HG02943 (cell line): ENCODE data around the gene SYT13.

Experiments
- ATAC-seq: cut with Tn5 transposase; IDR thresholded peaks from one replicate; pipeline ENCODE4 v1.9.1; 2021; ENCODE audit warnings: mild to moderate bottlenecking, low read depth, moderate library complexity; ENCODE audit not compliant: unreplicated experiment

The SYT13 gene, protein sequence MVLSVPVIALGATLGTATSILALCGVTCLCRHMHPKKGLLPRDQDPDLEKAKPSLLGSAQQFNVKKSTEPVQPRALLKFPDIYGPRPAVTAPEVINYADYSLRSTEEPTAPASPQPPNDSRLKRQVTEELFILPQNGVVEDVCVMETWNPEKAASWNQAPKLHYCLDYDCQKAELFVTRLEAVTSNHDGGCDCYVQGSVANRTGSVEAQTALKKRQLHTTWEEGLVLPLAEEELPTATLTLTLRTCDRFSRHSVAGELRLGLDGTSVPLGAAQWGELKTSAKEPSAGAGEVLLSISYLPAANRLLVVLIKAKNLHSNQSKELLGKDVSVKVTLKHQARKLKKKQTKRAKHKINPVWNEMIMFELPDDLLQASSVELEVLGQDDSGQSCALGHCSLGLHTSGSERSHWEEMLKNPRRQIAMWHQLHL

DNA sequence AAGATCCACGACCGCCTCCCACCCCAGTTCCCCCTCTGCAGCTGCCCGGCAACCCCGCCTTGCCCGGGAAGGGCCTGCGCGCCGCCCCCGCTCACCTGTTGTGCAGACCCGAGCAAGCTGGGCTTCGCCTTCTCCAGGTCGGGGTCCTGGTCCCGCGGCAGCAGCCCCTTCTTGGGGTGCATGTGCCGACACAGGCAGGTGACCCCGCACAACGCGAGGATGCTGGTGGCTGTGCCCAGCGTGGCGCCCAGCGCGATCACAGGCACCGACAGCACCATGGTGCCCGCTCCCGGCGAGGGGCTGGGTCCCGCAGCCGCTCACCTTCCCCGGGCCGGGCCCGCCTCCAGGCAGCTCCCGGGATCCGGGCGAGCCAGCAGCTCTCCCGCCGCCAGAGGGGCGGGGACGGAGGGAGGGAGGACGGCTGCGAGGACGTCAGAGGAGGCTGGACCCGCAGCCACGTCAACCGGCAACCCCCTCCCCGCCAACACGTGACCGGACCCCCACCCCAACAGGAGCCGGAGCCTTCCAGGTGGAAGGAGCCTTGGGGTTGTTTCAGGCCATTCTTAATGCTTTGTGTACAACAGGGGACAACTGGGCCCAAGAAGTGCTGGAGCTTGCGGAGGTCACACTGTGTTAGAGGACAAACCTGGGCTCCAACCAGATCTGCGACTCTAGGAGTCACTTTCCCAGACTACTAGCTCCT lies at the start of gene SYT13:
TSS of gene SYT13 (minus strand) at position 412 of the 703 bp plus-strand sequence. CDS start at position 278, 134 bp downstream.
- ATAC-seq, result no peak

DNA sequence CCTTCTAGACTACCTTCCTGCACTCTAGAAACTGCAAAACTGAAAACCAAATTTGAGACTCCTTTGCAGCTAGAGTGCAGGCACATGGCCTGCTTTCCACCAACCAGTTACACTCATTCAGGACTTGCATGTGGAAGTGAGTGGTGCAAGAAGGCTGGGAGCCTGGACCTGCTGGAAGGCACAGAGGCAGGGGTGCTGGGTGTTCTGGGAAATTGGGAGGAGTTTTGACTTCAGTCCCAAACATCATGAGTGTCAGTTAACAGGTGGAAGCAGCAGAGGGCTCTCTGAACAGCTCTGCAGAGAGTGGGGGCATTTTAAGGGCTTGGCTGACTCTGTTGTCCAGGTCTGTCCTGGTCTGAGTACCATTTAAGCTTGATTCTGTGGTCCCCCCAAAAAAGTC lies 49.3 kb upstream of the SYT13 start:
- ATAC-seq, result no peak

DNA sequence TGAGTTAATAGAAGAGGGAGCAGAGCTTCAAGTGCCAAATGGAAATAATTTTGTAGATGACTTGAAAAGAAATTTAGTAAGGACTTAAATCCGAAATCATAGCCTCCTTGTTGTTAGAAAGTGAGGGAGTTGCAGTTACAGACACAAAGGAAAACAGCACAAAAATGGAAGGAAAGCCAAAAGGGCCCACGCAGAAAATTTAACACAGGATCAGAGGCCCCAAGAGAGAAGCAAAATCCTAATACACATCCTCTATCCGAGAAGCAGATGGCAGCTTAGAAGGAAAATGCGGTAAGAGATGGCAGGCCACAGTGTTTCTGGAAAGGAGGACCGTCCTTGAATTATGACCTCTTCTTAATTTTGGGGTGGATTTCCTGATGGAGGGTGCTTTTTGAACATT lies 48.7 kb upstream of the SYT13 start:
- ATAC-seq, result no peak

DNA sequence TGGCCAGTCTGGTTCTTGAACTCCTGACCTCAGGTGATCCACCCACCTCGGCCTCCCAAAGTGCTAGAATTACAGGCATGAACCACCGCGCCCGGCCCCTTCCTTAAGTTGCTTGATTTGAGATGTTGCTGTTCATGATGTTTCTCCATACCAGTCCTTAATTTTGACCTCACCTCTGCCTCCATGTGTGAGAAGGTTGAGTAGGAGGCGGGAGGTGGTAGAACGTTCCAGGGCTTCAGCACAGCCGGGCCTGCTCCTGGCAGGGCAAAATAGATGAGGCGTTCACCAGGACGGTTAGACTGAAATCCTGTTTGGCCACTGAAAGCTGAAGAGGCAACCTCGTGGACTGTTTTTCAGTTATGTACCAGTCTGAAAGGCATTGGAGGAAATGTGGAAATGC lies 48.3 kb upstream of the SYT13 start:
- no peak for ATAC-seq

DNA sequence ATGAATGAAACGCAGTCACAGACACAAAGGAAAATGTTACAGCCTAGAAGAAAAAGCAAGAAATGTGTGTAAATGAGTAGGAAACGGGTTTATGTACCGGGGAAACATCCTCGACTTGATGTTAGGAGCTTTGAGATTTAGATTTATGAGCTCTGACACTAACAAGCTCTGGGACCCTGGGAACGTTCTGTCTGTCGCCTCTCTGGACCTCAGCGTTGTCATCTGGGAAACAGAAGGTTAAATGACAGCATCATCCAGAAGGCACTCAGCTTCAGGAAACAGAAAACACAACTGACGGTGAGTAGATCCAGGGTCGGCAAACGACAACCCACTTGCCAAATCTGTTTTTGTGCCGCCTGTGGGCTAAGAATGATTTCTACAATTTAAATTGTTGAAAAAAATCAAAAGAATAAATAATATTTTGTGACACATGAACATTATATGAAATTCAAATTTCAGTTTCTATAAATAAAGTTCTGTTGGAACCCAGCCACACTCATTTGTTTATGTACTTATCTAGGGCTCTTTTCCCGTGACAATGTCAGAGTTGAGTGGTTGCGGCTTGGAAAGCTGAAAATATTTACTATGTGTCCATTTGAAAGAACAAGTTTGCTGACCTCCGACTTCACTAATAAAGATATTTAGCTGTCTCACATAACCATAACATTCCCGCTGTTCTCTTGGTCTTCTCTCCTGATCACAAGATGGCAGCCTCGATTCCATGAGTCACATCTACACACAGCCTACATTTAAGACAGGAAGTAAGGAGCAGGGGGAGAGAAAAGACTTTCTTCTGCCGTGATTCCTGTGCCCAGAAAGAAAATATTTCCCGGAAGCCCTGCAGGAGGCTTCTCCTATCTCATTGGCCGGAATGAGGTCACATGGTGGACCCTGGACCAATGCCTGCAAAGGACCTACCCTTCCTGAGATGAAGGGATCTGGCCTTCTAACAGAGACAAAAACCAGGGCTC lies 47.1 kb upstream of the SYT13 start:
- ATAC-seq, result no peak

DNA sequence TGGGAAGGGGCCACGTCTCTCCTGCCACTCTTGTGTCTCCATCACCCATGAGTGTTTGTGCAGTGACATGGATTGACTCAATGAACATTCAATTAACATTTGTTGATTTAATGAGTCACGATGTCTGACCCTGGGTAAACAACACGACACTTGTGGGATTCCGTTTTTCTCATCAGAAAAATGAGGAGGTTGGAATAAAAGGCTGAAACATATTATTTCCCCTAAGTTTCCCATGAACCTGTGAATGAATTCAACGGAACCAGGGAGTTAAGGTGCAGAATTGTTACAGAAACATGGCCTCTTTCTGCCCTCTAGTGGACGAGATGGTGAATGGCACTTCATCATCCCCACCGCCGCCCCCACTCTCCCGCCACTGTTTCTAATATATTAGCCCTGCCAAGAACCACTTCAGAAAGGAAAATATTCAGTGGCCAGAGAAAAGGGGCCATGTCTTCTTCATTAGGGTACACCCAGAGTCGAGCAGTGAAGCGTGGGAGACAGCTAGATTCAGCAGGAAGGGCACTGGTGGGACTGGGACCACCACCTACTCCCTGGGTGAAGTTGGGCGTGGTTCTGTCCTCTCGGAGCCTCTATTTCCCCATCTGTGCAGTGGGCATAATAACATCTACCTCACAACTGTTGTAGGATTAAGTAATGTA lies 46.3 kb upstream of the SYT13 start:
- ATAC-seq, result no peak

DNA sequence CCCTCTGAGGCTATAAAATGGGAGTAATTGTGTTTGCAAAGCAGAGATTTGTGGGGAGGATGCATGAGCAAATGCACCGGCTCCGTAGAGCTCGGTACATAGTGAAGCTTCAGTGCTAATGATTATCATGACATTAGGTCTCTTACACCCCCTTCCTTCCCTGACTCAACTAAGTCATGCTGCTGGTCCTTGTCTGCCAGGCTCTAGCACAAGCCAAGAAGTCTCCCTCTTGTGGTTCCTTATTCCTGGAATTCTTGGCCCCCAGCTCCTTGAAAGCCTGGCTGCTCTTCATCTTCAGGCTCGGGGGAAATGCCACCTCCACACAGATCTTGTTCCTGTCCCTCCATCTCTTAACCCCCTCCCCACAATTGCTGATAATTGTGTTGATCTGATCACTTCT lies 45.7 kb upstream of the SYT13 start:
- no peak for ATAC-seq

DNA sequence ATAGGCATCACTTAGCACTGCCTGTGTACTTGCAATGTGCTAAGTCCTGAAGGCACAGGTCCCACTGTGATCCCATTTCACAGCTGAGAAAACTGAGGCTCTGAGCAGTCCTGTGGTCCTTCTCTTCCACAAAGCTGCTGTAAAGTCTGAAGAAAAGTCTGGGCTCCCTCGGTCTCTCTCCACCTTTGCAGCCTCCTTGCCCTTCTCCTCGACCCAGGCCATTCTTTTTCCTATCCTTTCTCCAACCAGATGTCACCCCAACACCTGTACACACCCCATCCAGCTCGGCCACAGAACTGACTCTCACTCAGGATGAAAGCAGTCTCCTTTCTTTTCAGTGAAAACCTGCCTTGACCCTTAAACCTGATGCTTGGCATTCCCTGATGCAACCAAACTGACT lies 42.6 kb upstream of the SYT13 start:
- ATAC-seq, result no peak

DNA sequence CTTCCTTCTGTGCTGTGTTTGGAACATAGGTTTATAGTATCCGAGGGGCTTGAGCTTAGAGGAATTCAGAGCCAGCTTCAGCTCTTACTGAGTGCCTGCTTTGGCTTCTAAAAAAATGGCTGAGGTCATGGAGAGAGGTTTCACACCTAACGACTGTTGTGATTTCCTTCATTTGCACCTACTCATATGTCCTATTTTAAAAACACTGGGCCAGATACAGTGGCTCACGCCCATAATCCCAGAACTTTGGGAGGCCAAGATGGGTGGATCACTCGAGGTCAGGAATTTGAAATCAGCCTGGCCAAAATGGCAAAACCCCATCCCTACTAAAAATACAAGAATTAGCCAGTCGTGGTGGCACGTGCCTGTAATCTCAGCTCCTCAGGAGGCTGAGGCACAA lies 38.3 kb upstream of the SYT13 start:
- ATAC-seq, result no peak

DNA sequence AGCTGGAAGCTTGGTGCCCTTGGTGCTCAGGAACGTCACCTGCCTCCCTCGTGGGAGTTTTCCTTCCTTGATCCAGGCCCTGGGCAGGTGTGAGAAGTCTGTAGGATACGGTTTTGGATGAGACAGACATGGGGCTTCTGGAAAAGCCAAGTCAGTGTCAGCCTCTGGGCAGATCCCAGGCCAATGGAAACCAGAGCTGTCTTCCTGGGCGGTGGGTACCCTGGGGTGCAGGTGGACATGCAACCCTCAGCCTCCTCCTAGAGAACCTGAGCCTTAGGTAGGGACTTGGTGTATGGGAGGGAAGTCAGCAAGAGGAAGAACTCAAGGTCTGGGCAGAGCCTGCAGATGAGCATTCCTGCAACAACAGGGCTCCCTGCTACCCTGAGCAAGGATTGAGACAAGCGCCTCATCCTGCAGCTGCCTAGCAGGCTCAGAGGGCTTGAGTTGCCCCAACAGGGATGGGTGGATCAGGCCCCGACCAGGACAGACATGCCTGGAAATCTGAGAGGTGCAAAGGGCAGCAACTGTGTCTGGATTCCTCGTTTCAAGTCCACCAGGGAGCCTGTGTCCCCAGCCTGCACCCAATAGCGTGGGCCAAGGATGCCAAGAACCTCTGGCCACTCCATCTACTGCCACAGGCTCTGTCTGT lies 37.6 kb upstream of the SYT13 start:
- ATAC-seq, result no peak

DNA sequence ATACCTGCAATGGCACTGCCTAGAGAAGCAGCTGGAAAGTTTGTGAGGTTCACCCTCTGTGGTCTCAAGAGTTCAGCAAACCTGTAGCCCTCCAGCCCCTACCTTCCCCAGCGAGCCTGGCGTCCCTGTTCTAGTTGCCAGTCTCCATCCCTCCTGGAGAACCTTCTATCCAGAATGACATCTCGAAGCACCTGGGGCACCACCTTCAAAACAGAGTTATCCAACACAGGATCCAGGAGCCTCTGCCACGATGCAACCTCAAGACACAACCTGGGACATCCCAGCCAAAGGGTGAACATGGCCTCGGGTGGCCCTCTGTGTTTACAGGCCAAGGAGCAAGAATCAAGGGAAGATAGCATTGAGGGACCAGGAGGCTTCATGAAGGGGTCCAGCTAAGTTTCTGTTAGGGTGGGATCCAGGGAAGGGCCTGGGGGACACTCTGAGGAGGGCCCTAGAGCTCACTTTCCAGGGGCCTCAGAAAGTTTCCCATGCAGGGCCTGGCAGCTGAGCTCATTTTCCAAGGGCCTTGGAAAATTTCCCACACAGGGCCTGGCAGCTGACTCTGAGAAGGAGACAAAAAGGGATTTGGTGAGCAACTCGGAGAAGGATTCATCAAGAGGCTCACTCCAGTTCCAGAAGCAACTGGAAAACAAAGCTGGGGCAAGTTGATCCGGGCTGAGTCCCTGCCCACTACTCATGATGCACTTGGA lies 36.9 kb upstream of the SYT13 start:
- no peak for ATAC-seq

DNA sequence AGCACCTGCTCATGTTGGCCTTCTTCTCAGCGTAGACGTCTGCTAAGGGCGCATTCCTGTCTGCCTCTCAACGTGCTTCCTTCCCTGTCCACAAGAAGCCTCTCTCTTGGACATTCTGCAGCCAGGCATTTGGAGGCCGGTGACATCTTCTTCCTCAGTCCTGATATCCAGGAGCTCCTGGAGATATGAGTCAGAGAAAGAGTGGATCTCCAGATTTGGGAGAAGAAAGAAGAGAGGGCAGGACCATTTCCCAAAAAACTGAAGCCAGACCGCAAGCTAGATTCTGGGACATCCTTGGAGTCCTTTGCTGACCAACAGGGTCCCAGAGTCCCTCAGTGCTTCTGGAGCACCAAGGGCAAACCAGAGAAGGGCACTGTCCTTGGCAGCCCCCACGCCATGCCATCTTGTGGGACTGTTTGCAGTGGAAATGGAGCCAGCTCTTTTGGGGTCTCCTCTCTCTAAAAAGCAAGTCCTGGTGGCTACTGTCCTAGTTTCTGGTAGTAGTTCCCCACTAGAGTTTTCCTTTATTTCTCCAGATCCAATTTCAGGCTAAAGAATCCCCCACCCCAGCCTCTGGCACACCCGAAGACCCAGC lies 36.1 kb upstream of the SYT13 start:
- no peak for ATAC-seq

DNA sequence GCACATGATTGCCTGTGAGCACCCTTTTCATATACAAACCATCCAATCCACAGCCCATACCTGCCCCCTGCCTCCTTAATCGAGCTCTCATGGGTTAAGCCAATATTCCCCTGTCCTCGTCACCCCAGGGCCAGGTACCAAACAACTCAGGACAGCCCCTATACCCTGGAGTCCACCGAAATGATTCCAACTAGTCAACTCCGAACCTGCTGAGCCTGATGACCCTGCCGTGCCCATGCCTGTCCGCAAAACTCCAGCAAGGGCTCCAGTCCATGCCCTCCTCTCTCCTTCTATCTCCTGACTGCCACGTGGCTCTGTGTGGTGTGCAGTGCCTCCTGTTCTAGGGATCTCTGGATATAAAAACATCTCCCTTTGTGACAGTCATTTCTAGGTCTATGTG lies 35.5 kb upstream of the SYT13 start:
- no peak for ATAC-seq

DNA sequence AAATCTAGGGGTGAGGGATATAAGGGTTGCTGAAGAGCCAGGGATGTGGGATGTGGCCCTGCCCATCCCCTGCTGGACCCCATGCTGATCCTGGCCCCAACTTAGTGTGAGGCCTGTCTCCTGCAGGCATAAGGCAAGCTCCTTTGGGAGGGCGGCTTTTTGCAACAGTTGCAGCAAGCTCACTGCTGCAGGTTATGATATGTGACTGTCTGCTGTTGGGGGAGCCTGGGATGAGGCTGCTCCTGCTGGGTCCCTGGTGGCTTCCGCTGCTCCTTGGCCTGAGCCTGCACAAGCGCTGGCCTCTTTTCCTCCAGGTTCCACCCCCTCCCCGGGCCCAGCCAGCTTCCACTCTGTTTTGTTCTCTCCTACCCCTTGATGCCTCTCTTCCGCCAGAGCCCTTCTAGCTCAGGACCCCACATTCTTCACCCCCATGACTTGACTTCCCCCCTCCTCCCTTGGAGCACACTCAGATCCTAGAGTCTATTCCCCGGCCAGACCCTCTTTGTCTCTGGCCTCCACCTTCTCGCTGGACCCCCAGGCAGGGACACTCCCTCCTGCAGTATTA lies 35.0 kb upstream of the SYT13 start:
- ATAC-seq, result no peak

DNA sequence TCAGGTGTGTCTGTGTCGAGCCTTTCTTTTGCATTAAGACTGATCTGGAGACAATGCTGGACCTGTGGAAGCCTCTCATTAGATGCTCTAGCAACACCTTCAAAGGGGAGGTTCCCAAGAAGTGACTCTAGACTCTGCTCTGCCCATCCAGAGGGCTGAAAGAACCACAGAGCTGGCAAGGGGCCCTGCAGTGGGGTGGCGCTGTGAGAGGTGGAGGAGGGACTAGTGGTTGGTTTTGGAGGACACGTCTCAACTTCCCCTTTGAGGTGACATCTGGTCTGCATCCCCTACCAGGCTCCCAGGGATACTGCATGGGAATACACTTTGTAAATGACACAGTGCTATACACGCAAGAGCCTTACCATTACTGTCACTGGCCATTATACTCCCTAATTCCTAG lies 34.2 kb upstream of the SYT13 start:
- no peak for ATAC-seq

DNA sequence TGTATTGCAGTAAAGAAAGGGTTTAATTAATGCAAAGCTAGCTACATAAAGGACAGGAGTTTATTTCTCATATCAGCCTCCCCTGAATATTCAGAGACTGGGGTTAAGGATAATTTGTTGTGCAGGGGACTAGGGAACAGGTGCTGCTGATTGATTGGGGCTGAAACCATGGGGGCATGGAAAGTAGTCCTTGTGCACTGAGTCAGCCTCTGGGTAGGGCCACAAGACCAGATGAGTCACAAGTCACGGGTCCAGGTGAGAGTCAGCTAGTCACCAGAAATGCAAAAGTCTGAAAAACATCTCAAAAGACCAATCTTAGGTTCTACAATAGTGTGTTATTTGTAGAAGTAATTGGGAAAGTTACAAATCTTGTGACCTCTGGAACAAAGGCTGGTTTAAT lies 32.9 kb upstream of the SYT13 start:
- no peak for ATAC-seq

DNA sequence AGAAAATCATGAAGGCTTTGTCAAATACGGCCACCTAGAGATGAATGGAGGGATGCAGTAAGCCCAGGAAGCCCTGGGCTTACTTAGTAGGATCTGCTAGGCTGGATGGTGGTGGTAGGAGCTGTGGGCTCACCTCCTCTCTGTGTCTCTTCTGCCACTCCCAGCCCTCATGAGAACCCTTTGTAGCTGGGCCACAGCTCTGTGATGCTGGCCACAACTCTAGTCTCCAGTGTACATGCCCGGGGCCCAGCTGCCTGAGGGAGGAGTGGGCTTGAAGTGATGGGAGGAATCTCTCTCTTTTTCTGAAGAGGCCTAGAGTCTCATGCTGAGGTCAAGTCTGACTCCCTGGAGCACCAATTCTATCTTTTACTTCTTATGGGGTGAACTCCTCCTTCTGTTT lies 32.4 kb upstream of the SYT13 start:
- ATAC-seq, result no peak

DNA sequence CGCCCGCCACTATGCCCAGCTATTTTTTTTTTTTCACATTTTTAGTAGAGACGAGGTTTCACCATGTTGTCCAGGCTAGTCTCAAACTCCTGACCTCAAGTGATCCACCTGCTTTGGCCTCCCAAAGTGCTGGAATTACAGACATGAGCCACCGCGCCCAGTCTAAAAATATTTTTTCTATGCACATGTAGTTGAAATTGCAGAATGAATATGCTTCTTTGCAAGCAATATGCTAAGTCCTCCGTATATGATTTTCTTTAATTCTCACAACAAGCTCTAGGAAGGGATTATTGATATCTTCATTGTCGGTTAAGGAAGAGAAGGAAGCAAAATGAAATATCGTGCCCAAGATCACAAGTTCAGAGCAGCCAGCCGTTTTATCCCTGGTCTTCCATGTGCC lies 30.1 kb upstream of the SYT13 start:
- ATAC-seq, result no peak

DNA sequence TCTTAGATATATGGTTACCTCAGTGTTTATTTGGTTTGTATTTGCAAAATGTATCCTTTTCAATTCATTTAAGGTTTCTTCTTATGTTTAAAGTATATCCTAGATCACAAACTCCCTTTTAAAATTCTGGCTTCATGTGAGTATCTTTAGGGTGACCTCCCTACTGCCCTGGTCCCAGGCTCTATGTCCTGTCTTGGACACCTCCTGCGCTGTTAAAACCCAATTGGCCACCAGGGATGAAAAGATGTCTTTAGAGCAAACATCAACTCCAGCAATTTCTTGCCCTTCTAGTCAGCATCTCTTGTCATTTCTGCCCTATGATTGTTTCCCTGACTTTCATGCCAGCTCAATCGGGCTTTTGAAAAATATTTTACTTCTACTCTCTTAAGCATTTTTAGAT lies 28.8 kb upstream of the SYT13 start:
- no peak for ATAC-seq
